NCI-H1436 (cell line): ENCODE data around the gene DCBLD1.

ENCODE experiments used
- DNase-seq: peaks from one replicate; lab custom pipeline; 2025; lab: John Stamatoyannopoulos, UW

Gene DCBLD1

GRCh38 chr6:117531346-117531745, 48.9 kb downstream of the DCBLD1 start:
- no peak for DNase-seq

- no peak for DNase-seq
Measured at GRCh38 chr6:117531809-117532725, 49.6 kb downstream of the DCBLD1 start.

DNA sequence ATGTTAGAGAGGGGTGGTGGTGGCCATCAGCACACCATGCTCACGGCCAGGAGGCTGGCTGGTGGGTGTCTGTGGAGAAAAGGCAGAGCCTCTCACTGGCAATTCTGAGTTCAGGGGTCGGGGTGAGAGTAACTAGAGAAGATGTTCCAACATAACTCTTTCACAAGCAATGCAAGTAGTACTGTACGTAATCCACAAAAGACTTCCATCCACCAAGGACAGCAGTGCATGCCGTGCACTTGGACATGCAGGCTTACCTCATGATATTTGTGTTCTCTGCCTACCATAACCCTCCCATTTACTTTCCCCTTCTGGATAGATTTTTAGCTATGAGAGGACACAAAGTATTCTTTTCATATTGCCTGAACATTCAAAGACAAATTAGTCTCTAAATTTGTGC, 51.3 kb downstream of the DCBLD1 start:
- DNase-seq, result no peak

- DNase-seq, result no peak
Measured at GRCh38 chr6:117534974-117535373, 52.5 kb downstream of the DCBLD1 start.

DNA sequence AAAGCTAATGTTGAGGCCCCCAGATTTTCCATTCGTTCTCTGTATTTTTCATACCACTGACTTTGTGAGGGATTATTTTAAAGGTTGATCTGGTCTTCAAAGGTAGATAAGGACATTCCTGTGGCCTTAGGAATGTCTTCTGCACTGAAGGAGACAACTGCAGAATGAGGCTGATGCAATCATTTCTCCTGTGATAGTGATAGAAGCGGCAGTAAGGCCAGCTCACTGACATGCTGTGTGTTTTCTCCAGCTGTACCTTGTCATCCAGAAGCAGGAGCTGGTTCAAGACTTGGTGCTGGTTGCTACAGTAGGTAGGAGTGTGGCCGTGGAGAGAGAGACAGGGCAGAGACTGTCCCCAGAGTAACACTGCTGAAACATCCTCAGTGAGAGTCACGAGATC, 53.8 kb downstream of the DCBLD1 start:
- DNase-seq, result no peak

DNA sequence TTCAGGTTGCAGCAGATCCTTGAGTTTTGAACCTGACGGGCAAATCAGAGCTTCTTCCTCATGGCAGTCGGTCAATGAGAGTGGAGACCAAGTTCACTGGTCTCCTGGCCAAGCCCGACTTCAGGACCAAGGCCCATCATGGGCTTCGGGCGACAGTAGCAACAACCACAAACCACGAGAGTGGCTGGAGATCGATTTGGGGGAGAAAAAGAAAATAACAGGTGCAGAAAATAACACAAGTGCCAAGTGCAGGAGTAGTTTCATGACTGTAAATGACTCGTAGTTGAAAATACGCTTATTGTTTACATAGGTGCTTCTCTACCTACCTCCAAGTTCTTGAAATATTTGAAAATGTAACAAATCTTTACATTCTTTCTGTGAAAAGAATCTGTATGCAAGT, 56.1 kb downstream of the DCBLD1 start:
- DNase-seq, result no peak

- DNase-seq, result no peak
Measured at GRCh38 chr6:117540670-117541069, 58.2 kb downstream of the DCBLD1 start.

GRCh38 chr6:117542493-117542892, 60.0 kb downstream of the DCBLD1 start:
- DNase-seq, result no peak

DNA sequence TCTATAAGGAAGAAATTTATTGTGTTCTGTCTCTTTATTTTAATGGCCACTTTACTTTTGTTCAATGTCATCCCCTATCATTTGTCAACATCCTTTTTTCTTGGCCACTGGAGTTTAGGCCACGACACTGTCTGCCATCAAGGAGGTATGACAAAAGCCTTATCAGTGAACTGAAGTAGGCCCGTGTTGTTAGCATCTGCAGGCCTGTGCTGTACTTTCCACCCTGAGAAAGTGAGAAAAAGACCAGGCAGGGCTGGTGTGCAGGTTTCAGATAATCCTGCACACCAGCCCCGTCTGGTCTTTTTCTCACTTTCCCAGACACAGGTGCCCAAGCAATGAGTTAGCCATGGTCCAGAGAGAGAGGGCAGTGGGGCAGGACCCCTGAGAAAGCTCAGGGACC, 62.2 kb downstream of the DCBLD1 start:
- no peak for DNase-seq

- DNase-seq, result no peak
Measured at GRCh38 chr6:117545161-117545595, 62.7 kb downstream of the DCBLD1 start.

DNA sequence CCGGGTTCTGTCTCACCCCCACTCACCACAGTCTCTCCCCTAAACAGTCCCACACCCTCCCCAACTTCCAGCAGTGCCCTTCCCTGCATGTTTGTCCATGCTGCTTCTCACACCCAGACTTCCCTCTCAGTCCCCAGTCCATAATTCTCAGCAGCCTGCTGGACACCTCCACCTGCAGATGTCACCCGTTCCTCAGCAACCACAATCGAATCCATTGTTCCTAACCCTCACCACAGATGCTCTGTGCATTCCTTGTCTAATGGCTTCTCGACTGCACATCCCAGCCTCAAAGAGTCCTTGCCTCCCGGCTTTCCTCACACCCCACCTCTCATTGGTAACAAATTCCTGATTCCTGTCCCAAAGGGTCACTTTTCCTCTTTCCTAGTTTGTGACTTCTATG, 64.2 kb downstream of the DCBLD1 start:
- no peak for DNase-seq

- no peak for DNase-seq
Measured at GRCh38 chr6:117547688-117548621, 65.5 kb downstream of the DCBLD1 start.

- DNase-seq, result no peak
Measured at GRCh38 chr6:117548797-117549301, 66.4 kb downstream of the DCBLD1 start.

DNA sequence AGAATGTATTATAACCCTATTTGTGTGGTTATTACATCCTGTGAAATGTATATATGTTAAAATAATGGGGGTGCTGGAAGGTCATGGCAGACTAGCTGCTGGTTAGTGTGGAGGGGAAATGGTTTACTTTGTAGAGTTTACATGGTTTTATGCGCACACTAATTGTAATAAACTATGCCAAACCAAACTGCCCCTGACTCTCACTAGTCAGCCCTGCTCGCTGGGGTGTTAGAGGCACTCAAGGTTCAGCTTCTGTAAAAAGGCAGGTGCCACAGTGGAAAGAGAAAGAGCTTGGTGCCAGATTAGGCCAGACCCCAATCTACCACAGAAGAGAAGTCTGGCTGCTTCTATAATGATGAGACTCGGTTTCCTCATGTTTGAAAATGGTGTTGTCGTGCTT, 67.1 kb downstream of the DCBLD1 start:
- DNase-seq, result no peak

DNA sequence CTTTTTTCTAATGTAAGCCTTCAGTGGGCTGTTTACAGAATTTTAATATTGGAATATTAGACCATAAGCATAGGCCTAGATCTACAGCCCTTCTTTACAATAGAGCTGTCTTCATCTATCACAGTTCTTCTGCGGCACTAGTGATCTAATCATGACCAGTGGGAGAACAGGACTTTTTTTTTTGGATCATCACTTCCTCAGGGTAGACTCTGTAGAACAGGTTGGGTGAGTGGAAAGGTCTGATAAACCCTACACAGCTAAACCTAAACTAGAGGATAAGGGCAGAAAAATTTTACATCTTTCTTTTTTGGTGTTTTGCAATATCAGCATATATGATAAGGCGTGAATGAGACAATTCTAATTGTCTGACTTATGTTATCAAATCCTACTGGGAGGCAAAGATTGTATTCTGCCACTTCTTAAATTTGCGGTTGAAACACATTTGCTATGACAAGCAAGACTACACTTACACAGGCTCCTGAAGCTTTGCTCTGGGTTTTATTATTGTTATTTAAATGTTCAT, 67.7 kb downstream of the DCBLD1 start:
- no peak for DNase-seq

- DNase-seq, result no peak
Measured at GRCh38 chr6:117550618-117551242, 68.3 kb downstream of the DCBLD1 start.

GRCh38 chr6:117552618-117553017, 70.1 kb downstream of the DCBLD1 start:
- DNase-seq, result no peak

DNA sequence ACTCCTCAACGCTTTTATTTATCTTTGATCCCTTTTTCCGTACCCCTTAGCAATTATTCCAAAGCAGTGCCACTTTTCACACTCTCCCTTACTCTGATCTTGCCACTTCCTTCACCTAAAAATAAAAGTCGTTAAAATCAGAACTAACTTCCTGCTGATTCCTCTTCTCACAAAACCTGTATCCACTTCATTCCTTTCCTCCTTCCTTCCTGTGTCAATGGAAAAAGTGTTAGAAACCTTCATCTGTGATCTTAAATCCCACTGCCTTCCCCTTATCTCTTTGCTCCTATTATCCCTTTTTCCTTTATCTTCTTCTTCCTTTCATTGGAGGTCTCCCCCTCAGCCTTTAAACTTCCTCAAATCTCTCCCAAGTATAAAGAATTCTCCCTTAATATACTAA, 70.7 kb downstream of the DCBLD1 start:
- no peak for DNase-seq

GRCh38 chr6:117555262-117555849, 72.9 kb downstream of the DCBLD1 start:
- DNase-seq, result no peak

- DNase-seq, result peak; percentile 7
Measured at GRCh38 chr6:117555882-117556498, 73.5 kb downstream of the DCBLD1 start.

DNA sequence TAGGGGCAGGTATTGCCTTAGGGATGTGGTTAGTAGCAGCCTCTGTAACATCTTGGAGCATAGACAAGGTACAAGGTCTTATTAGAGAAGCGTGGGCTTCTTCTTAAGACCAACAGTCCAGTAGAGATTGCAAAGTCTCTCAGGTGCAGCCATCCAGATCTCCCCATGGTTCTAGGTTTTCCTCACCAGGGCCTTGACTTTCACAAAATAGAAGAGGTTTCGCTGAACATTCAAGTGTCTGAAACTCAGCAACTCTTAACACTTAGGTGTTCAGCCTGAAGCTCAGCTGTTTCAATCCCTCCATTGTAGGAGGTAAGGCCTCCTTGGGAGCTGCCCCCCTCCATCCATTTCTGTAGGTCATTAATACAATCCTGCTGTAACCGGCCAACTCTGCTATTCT, 75.5 kb downstream of the DCBLD1 start:
- DNase-seq, result no peak
